ENCODE results near the gene GPRC5A. TPM values are rescaled to one million over a fixed set of nuclear protein-coding genes. Genes with fewer than 3 reads are reported as not detected.

GPRC5A gene
- total and polyA plus RNA-seq, 2 of the 8 experiments (the other 6 are each of a cell fraction or from before 2014, with no cell fraction given) = 1.0 to 1.4 TPM

GRCh38 chr12:12870465-12870864, 20.9 kb upstream of the GPRC5A start:
- Histone ChIP-seq H3K23me2 (ENCODE audit: low read depth, low read length) (no peaks in the 10 kb centered on the region; the same call in 1 of the 2 replicates), H3K4me3 (ENCODE audit: extremely low read depth in 1 of 4, insufficient read depth in 2 of 4, low read depth in 3 of 4, low read length in 4 of 4) (no peak overlapping the region), H3K79me2 (ENCODE audit: control insufficient read depth in 1 of 2, insufficient read depth in 2 of 2, low read length in 2 of 2) (no peaks in the 10 kb centered on the region), H3K4me1 (replicated peaks in 1 of 4; ENCODE audit: control insufficient read depth in 3 of 4, insufficient read depth in 4 of 4, low read length in 3 of 4) (peaks cover 5 to 10% (median 10%) of the 10 kb centered on the region in 4 experiments; a peak in 6 of 7 replicates), H2BK12ac (ENCODE audit: low read depth, low read length) (0 out of 2 replicates have a peak overlapping the region, but pooled peaks have one; percentile 78), H2AK5ac (ENCODE audit: low read depth, low read length) (no peak overlapping the region), H2BK15ac (ENCODE audit: low read length) (0 out of 2 replicates have a peak overlapping the region, but pooled peaks have one; percentile 14), H2AFZ (ENCODE audit: low read length) (no peak overlapping the region), H3K18ac (ENCODE audit: extremely low read depth, low read length) (no peak overlapping the region), H3K9me3 (ENCODE audit: insufficient read depth in 2 of 2, low read depth in 1 of 2, low read length in 1 of 2) (no peaks in the 10 kb centered on the region), H3K4me2 (ENCODE audit: insufficient read depth in 1 of 2, low read depth in 2 of 2, low read length in 2 of 2) (no peak overlapping the region), H3K9ac (replicated peaks in 1 of 4; ENCODE audit: extremely low read depth in 1 of 4, low read depth in 3 of 4, low read length in 3 of 4) (no peak overlapping the region), H3K27ac (ENCODE audit: low read depth, low read length) (no peak overlapping the region), H3K4ac (replicated peaks; ENCODE audit: insufficient read length, low read depth, low read length) (no peak overlapping the region), H3K36me3 (ENCODE audit: control insufficient read depth in 2 of 4, insufficient read depth in 4 of 4, low read length in 3 of 4) (peaks cover 0 to 2% (median 0%) of the 10 kb centered on the region in 4 experiments; a peak in 2 of 8 replicates), H3K27me3 (replicated peaks in 1 of 4; ENCODE audit: control insufficient read depth in 3 of 4, extremely low read depth in 1 of 4, insufficient read depth in 3 of 4, low read length in 3 of 4) (no peaks in the 10 kb centered on the region), H4K5ac (ENCODE audit: insufficient read length, low read depth, low read length) (no peak overlapping the region), H2BK20ac (ENCODE audit: low read length) (0 out of 2 replicates have a peak overlapping the region, but pooled peaks have one; percentile 50), H3K56ac (replicated peaks; ENCODE audit: insufficient read length, low read depth, low read length) (no peak overlapping the region), H3K14ac (ENCODE audit: insufficient read length) (no peak overlapping the region), H2BK5ac (ENCODE audit: low read depth, low read length) (peak overlapping the region; percentile 57; the same call in 1 of the 2 replicates), H2BK120ac (replicated peaks; ENCODE audit: low read depth, low read length) (no peak overlapping the region), H3K23ac (ENCODE audit: insufficient read length) (no peak overlapping the region), H4K20me1 (replicated peaks in 1 of 2; ENCODE audit: control insufficient read depth in 1 of 2, insufficient read depth in 2 of 2, low read length in 2 of 2) (no peaks in the 10 kb centered on the region), H4K8ac (ENCODE audit: extremely low read depth, insufficient read depth, low read length) (no peak overlapping the region), H4K91ac (replicated peaks; ENCODE audit: insufficient read length, low read length) (no peak overlapping the region), H3K79me1 (ENCODE audit: low read depth, low read length) (no peaks in the 10 kb centered on the region)
- WGBS, 2 experiments (ENCODE audit: extremely low coverage in 1 of 2, insufficient coverage in 1 of 2, insufficient read length in 1 of 2, insufficient replicate concordance in 2 of 2, low coverage in 1 of 2, low lambda C conversion rate in 2 of 2, missing lambda C conversion rate in 1 of 2) = 88% methylated on average over 7 of the region's 7 CpGs; no CpG with 5 or more reads in 1 of the 2 experiments
- ChIA-PET POLR2A (ENCODE audit: partially characterized antibody) (no interaction called here), CTCF (ENCODE audit: partially characterized antibody) (interaction anchor here (1.9 to 3.0 kb wide), 2 partner anchors 33 to 46 kb away, joined by 4 to 11 read pairs; no protein-coding TSS in a partner anchor)
- DNase-seq (ENCODE audit: low read depth in 1 of 2, low spot score in 2 of 2) = no peak
- no peak for FAIRE-seq
- TF ChIP-seq SAP30 (IDR thresholded peaks at IDR 0.05; ENCODE audit: insufficient read depth, insufficient replicate concordance, low read length) (no peak), POLR2A (IDR thresholded peaks at IDR 0.05; ENCODE audit: control extremely low read depth in 1 of 2, low read depth in 2 of 2, low read length in 2 of 2) (no peak), KDM1A (IDR thresholded peaks at IDR 0.05; ENCODE audit: borderline replicate concordance, low read length) (no peak), SP4 (IDR thresholded peaks at IDR 0.05; ENCODE audit: low read length) (no peak), EZH2 (IDR thresholded peaks at IDR 0.05; ENCODE audit: low read depth, low read length, severe bottlenecking) (no peak)
